ENCODE measurements around the gene SLC36A2. TPM values are rescaled to one million over a fixed set of nuclear protein-coding genes. Genes with fewer than 3 reads are reported as not detected.

Gene SLC36A2
- total and polyA plus RNA-seq, 2 donors (not counting 1 experiment from before 2014, with no cell fraction given) = not detected

- Histone ChIP-seq H3K79me2 (ENCODE audit: control insufficient read depth, insufficient read depth, low read length) (no peaks in the 10 kb centered on the region), H3K4me2 (ENCODE audit: extremely low read depth, insufficient read depth, low read length) (no peak overlapping the region), H3K27ac (ENCODE audit: insufficient read depth, low read length) (no peak overlapping the region), H2AFZ (ENCODE audit: low read length) (no peak overlapping the region), H3K27me3 (ENCODE audit: control insufficient read depth, insufficient read depth, low read length) (peaks cover 3% of the 10 kb centered on the region), H3K36me3 (ENCODE audit: control insufficient read depth, insufficient read depth, low read length) (no peaks in the 10 kb centered on the region), H3K4me3 (replicated peaks in 1 of 4; ENCODE audit: control extremely low read depth in 1 of 4, insufficient read depth in 1 of 4, low read depth in 3 of 4, low read length in 4 of 4) (no peak overlapping the region), H3K9me3 (ENCODE audit: control insufficient read depth, insufficient read depth, low read depth, low read length) (no peaks in the 10 kb centered on the region), H3K4me1 (ENCODE audit: control insufficient read depth, extremely low read depth, insufficient read depth, low read length) (no peaks in the 10 kb centered on the region), H3K9ac (ENCODE audit: insufficient read depth, low read length) (no peak overlapping the region), H4K20me1 (ENCODE audit: control insufficient read depth, extremely low read depth, insufficient read depth, low read length) (no peaks in the 10 kb centered on the region)
- no peak for TF ChIP-seq EZH2 (IDR thresholded peaks at IDR 0.05; ENCODE audit: low read length, missing control alignments)
- TF ChIP-seq, protein P1, sequence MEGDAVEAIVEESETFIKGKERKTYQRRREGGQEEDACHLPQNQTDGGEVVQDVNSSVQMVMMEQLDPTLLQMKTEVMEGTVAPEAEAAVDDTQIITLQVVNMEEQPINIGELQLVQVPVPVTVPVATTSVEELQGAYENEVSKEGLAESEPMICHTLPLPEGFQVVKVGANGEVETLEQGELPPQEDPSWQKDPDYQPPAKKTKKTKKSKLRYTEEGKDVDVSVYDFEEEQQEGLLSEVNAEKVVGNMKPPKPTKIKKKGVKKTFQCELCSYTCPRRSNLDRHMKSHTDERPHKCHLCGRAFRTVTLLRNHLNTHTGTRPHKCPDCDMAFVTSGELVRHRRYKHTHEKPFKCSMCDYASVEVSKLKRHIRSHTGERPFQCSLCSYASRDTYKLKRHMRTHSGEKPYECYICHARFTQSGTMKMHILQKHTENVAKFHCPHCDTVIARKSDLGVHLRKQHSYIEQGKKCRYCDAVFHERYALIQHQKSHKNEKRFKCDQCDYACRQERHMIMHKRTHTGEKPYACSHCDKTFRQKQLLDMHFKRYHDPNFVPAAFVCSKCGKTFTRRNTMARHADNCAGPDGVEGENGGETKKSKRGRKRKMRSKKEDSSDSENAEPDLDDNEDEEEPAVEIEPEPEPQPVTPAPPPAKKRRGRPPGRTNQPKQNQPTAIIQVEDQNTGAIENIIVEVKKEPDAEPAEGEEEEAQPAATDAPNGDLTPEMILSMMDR (conservative IDR thresholded peaks at IDR 0.05 in 1 of 2, IDR thresholded peaks at IDR 0.05 in 1 of 2; ENCODE audit: low read depth in 1 of 2, low read length in 2 of 2) = no peak
- no peak for DNase-seq (ENCODE audit: low read depth in 2 of 2)
Measured at GRCh38 chr5:151344088-151344487, 3.3 kb downstream of the SLC36A2 start.

DNA sequence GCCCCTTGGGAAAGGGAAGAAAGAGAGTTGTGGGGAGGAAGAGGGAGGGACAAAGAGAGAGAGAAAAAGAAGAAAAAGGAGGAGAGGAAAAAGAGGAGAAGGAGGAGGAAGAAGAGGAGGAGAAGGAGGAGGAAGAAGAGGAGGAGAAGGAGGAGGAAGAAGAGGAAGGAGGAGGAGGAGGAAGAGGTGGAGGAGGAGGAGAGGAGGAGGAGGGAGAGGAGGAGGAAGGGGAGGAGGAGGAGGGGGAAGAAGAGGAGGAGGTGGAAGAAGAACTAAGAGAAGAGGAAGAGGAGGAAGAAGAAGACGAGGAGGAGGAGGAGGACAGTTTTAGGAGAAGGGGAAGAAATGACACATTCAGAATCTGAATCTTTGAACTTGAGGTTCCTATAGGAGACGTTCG lies 7.4 kb downstream of the SLC36A2 start:
- Histone ChIP-seq H3K36me3 (ENCODE audit: control insufficient read depth, insufficient read depth, low read length) (no peaks in the 10 kb centered on the region), H3K4me3 (replicated peaks in 1 of 4; ENCODE audit: control extremely low read depth in 1 of 4, insufficient read depth in 1 of 4, low read depth in 3 of 4, low read length in 4 of 4) (no peak overlapping the region), H3K27me3 (ENCODE audit: control insufficient read depth, insufficient read depth, low read length) (no peaks in the 10 kb centered on the region), H3K9me3 (ENCODE audit: control insufficient read depth, insufficient read depth, low read depth, low read length) (no peaks in the 10 kb centered on the region), H3K9ac (ENCODE audit: insufficient read depth, low read length) (no peak overlapping the region), H3K4me2 (ENCODE audit: extremely low read depth, insufficient read depth, low read length) (no peak overlapping the region), H4K20me1 (ENCODE audit: control insufficient read depth, extremely low read depth, insufficient read depth, low read length) (no peaks in the 10 kb centered on the region), H3K27ac (ENCODE audit: insufficient read depth, low read length) (no peak overlapping the region), H2AFZ (ENCODE audit: low read length) (no peak overlapping the region), H3K79me2 (ENCODE audit: control insufficient read depth, insufficient read depth, low read length) (no peaks in the 10 kb centered on the region), H3K4me1 (ENCODE audit: control insufficient read depth, extremely low read depth, insufficient read depth, low read length) (no peaks in the 10 kb centered on the region)
- no peak for DNase-seq (ENCODE audit: low read depth in 2 of 2)
- no peak for TF ChIP-seq EZH2 (IDR thresholded peaks at IDR 0.05; ENCODE audit: low read length, missing control alignments)
- TF ChIP-seq, protein P1 (conservative IDR thresholded peaks at IDR 0.05 in 1 of 2, IDR thresholded peaks at IDR 0.05 in 1 of 2; ENCODE audit: low read depth in 1 of 2, low read length in 2 of 2) = no peak

DNA sequence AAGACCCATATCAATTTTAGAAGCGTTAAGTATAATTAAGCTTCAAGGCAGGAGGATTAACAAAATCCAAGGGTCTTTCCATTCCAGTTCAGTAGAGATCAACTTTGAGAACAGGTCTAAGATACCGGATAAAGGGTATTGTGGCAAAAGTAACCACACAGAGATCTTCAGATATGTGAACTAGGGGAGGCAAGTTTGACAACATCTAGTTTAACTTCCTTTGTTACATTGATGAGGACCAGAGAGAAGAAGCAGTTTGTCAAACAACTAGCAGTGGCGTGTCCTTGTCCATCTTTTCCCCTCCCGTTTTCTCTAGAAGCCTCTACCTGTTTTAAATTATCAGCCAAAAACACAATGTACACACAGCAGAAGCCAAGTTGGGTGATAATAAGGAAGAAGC lies 8.6 kb downstream of the SLC36A2 start:
- TF ChIP-seq, protein P1 (conservative IDR thresholded peaks at IDR 0.05 in 1 of 2, IDR thresholded peaks at IDR 0.05 in 1 of 2; ENCODE audit: low read depth in 1 of 2, low read length in 2 of 2) = no peak
- TF ChIP-seq EZH2 (IDR thresholded peaks at IDR 0.05; ENCODE audit: low read length, missing control alignments) = no peak
- H3K4me1 ChIP-seq (ENCODE audit: control insufficient read depth, extremely low read depth, insufficient read depth, low read length) = no peaks in the 10 kb centered on the region
- H3K27me3 ChIP-seq (ENCODE audit: control insufficient read depth, insufficient read depth, low read length) = no peaks in the 10 kb centered on the region
- H4K20me1 ChIP-seq (ENCODE audit: control insufficient read depth, extremely low read depth, insufficient read depth, low read length) = no peaks in the 10 kb centered on the region
- no peak for DNase-seq (ENCODE audit: low read depth in 2 of 2)
- H3K9ac ChIP-seq (ENCODE audit: insufficient read depth, low read length) = no peak overlapping the region
- H3K27ac ChIP-seq (ENCODE audit: insufficient read depth, low read length) = no peak overlapping the region
- no peaks in the 10 kb centered on the region for H3K36me3 ChIP-seq (ENCODE audit: control insufficient read depth, insufficient read depth, low read length)
- no peak overlapping the region for H3K4me2 ChIP-seq (ENCODE audit: extremely low read depth, insufficient read depth, low read length)
- H3K79me2 ChIP-seq (ENCODE audit: control insufficient read depth, insufficient read depth, low read length) = no peaks in the 10 kb centered on the region
- no peak overlapping the region for H3K4me3 ChIP-seq (replicated peaks in 1 of 4; ENCODE audit: control extremely low read depth in 1 of 4, insufficient read depth in 1 of 4, low read depth in 3 of 4, low read length in 4 of 4)
- no peak overlapping the region for H2AFZ ChIP-seq (ENCODE audit: low read length)
- no peaks in the 10 kb centered on the region for H3K9me3 ChIP-seq (ENCODE audit: control insufficient read depth, insufficient read depth, low read depth, low read length)
